ENCODE measurements around the gene NRXN3. TPM values are rescaled to one million over a fixed set of nuclear protein-coding genes. Genes with fewer than 3 reads are reported as not detected.

Gene NRXN3
- total and polyA plus RNA-seq, 2 of the 13 experiments (the other 11 are each of a cell fraction or from before 2014, with no cell fraction given): 0.03 TPM; not detected in 1

DNA sequence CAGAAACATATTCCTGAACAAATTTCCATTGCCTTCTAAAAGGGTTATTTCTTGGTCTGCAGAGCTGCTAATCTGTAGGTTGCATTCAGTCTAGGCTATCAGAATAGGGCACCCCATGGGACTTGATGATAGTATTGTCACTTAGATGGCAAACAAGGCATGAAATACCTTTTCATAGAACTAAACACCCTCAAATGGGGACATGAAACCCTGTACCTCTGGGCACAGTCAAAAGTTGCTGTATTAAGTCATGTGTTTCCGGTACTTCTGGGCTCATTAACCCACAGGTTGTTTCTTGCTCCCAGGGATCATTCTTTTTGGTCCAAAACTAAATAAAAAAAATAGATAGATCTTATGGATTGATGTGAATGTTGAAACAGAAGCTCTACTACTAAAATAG is 930.4 kb downstream of the NRXN3 start (continued):
- no peak for TF ChIP-seq NFE2 (CRISPR knock-in tag; IDR thresholded peaks at IDR 0.05)
- no peak for TF ChIP-seq ZKSCAN5 (CRISPR knock-in tag; IDR thresholded peaks at IDR 0.05)

GRCh38 chr14:79101388-79101787 is 931.2 kb downstream of the NRXN3 start:
- Histone ChIP-seq H3K4me3 (replicated peaks in 1 of 3; ENCODE audit: insufficient read depth in 1 of 3, low read depth in 2 of 3, low read length in 3 of 3) (no peak overlapping the region), H3K4me1 (ENCODE audit: insufficient read depth, low read length) (no peaks in the 10 kb centered on the region), H3K27me3 (ENCODE audit: control insufficient read depth in 1 of 2, insufficient read depth in 2 of 2, low read length in 2 of 2) (no peaks in the 10 kb centered on the region), H2AFZ (ENCODE audit: low read length) (no peak overlapping the region), H3K27ac (ENCODE audit: extremely low read length, insufficient read depth, low read length) (no peak overlapping the region), H3K36me3 (replicated peaks in 1 of 2; ENCODE audit: control insufficient read depth in 1 of 2, insufficient read depth in 2 of 2, low read length in 2 of 2) (no peaks in the 10 kb centered on the region), H3K79me2 (ENCODE audit: insufficient read depth, low read length) (no peaks in the 10 kb centered on the region), H4K20me1 (ENCODE audit: insufficient read depth, low read length) (no peaks in the 10 kb centered on the region), H3K4me2 (ENCODE audit: low read depth, low read length) (no peak overlapping the region), H3K9ac (ENCODE audit: insufficient read depth, low read depth, low read length) (no peak overlapping the region), H3K9me3 (ENCODE audit: low read length) (peaks cover 92% of the 10 kb centered on the region)
- in situ Hi-C loops (cut with HindIII; ENCODE audit: extremely low pct_ligation_motif_present, low pct_unique_long_range_greater_than_20kb): no loop called here
- TF ChIP-seq ZNF772 (CRISPR knock-in tag; IDR thresholded peaks at IDR 0.05): no peak
- no peak for TF ChIP-seq ZNF652 (CRISPR knock-in tag; IDR thresholded peaks at IDR 0.05; ENCODE audit: borderline replicate concordance, low read depth)
- no peak for TF ChIP-seq ZNF496 (CRISPR knock-in tag; IDR thresholded peaks at IDR 0.05; ENCODE audit: insufficient replicate concordance)
- no peak for TF ChIP-seq SMARCC2 (IDR thresholded peaks at IDR 0.05)
- TF ChIP-seq ZNF317 (CRISPR knock-in tag; IDR thresholded peaks at IDR 0.05): no peak
- TF ChIP-seq POLR2A (IDR thresholded peaks at IDR 0.05; ENCODE audit: insufficient read depth in 1 of 2, low read depth in 2 of 2, low read length in 2 of 2): no peak
- TF ChIP-seq CBX5 (CRISPR knock-in tag; IDR thresholded peaks at IDR 0.05; ENCODE audit: borderline replicate concordance): no peak
- TF ChIP-seq FOXA1 (IDR thresholded peaks at IDR 0.05): no peak
- no peak for TF ChIP-seq FOXA1 (CRISPR knock-in tag; IDR thresholded peaks at IDR 0.05)
- no peak for TF ChIP-seq ZNF562 (CRISPR knock-in tag; IDR thresholded peaks at IDR 0.05; ENCODE audit: borderline replicate concordance)
- no peak for TF ChIP-seq ZNF549 (CRISPR knock-in tag; IDR thresholded peaks at IDR 0.05)
- TF ChIP-seq ZNF33A (CRISPR knock-in tag; IDR thresholded peaks at IDR 0.05; ENCODE audit: borderline replicate concordance): no peak
- TF ChIP-seq SKI (IDR thresholded peaks at IDR 0.05; ENCODE audit: partially characterized antibody): no peak
- TF ChIP-seq ZNF564 (CRISPR knock-in tag; IDR thresholded peaks at IDR 0.05): no peak
- intact Hi-C loops (cut with micrococcal nuclease; ENCODE audit: unreplicated experiment): no loop called here
- FAIRE-seq (no peak), DNase-seq (ENCODE audit: low spot score) (no peak), ATAC-seq (no peak)
- WGBS (ENCODE audit: low lambda C conversion rate): 48% methylated on average over 6 of the region's 6 CpGs
- POLR2A ChIA-PET: no interaction called here
- no TSS peak for BruUV-seq (replicated peaks)
- CTCF ChIA-PET (ENCODE audit: low intra/inter-chr PET ratio, low total read pairs): no interaction called here

Measured in HepG2 (cell line).